Fibroblast of lung (primary cell): ENCODE data around the gene BCKDK. TPM values are rescaled to one million over a fixed set of nuclear protein-coding genes. Genes with fewer than 3 reads are reported as not detected.

ENCODE experiments used
- DNase-seq, 2 donors: peaks; one replicate each; pipeline versions ENCODE4 v3.0.0 to v3.0.0-alpha.2; 2010; ENCODE audit warnings: low read depth in 2 of 2
- H2AFZ ChIP-seq: 2 replicates; pipeline ENCODE4 v1.5.1; 2012; ENCODE audit warnings: low read length, control low read depth, inconsistent platforms
- H3K27ac ChIP-seq: 2 replicates; pipeline ENCODE4 v1.5.1; 2011; ENCODE audit warnings: low read length, control low read depth; ENCODE audit not compliant: insufficient read depth
- H3K27me3 ChIP-seq: 2 replicates; pipeline ENCODE4 v1.5.1; 2011; ENCODE audit warnings: mild to moderate bottlenecking, low read length; ENCODE audit not compliant: control insufficient read depth, insufficient read depth
- H3K36me3 ChIP-seq: 2 replicates; pipeline ENCODE4 v1.5.1; 2011; ENCODE audit warnings: low read length; ENCODE audit not compliant: control insufficient read depth, insufficient read depth
- H3K4me1 ChIP-seq: 2 replicates; pipeline ENCODE4 v1.5.1; 2011; ENCODE audit warnings: low read length; ENCODE audit not compliant: control insufficient read depth, insufficient read depth; ENCODE audit errors: extremely low read depth
- H3K4me2 ChIP-seq: 2 replicates; pipeline ENCODE4 v1.5.1; 2011; ENCODE audit warnings: low read length, control low read depth; ENCODE audit not compliant: insufficient read depth; ENCODE audit errors: extremely low read depth
- H3K4me3 ChIP-seq, 4 experiments: fragments of 200-600 bp in 1 of 4; sonication (generic) in 1 of 4; replicated peaks in 1 of 4; 2 replicates each; pipeline ENCODE4 v1.5.1; 2011 to 2016; ENCODE audit warnings: low read length in 4 of 4, low read depth in 3 of 4, mild to moderate bottlenecking in 3 of 4, control low read depth in 2 of 4, inconsistent platforms in 1 of 4, mixed read lengths in 1 of 4; ENCODE audit not compliant: insufficient read depth in 1 of 4; ENCODE audit errors: control extremely low read depth in 1 of 4
- H3K79me2 ChIP-seq: 2 replicates; pipeline ENCODE4 v1.5.1; 2012; ENCODE audit warnings: mild to moderate bottlenecking, low read length, inconsistent platforms; ENCODE audit not compliant: control insufficient read depth, insufficient read depth
- H3K9ac ChIP-seq: 2 replicates; pipeline ENCODE4 v1.5.1; 2011; ENCODE audit warnings: mild to moderate bottlenecking, low read length, control low read depth; ENCODE audit not compliant: insufficient read depth
- H3K9me3 ChIP-seq: 2 replicates; pipeline ENCODE4 v1.5.1; 2012; ENCODE audit warnings: low read depth, low read length; ENCODE audit not compliant: control insufficient read depth, insufficient read depth
- H4K20me1 ChIP-seq: 2 replicates; pipeline ENCODE4 v1.5.1; 2011; ENCODE audit warnings: low read length; ENCODE audit not compliant: control insufficient read depth, insufficient read depth; ENCODE audit errors: extremely low read depth
- EZH2 ChIP-seq: IDR thresholded peaks from 2 replicates; pipeline ENCODE4 v1.5.1; 2012; ENCODE audit warnings: low read length, control low read depth, mild to moderate bottlenecking; ENCODE audit errors: missing control alignments
- polyA plus RNA-seq, 2 donors: library from polyadenylated mRNA; depleted of rRNA in 1 of 2; stranded (reverse) in 1 of 2; unstranded in 1 of 2; fragments of >200 nt; gene quantifications; 2 replicates each; pipeline ENCODE4 v1.2.1, GENCODE V29; 2011 to 2012; ENCODE audit warnings: missing spikeins in 1 of 2
- total RNA-seq: library from RNA; depleted of rRNA; stranded (reverse); fragments of >200 nt; gene quantifications from 2 replicates; pipeline ENCODE4 v1.2.1, GENCODE V29; 2014
- TF ChIP-seq, protein P1 (sequence below), 2 donors: IDR thresholded peaks in 1 of 2; conservative IDR thresholded peaks in 1 of 2; 1 replicate in 1 of 2; 2 replicates in 1 of 2; pipeline ENCODE4 v1.5.1; 2011 to 2012; ENCODE audit warnings: low read length in 2 of 2, control low read depth in 1 of 2, inconsistent platforms in 1 of 2, low read depth in 1 of 2, mild to moderate bottlenecking in 1 of 2

BCKDK gene
- total and polyA plus RNA-seq, 2 donors (not counting 1 experiment from before 2014, with no cell fraction given), result 18.5 to 34.8 TPM

DNA sequence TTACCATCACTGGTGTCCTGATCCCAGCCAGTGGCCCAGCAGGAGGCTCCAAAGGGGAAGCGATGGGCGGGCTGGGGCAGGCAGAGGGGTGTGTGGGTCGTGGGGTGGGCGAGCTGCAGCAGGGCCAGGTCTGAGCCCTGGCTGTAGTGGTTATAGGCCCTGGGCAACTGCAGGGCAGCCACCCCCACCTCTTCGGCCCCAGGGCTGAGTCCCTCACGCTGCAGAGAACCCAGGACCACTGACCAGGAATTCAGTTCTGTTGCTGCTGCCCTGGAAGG lies 21.6 kb upstream of the BCKDK start:
- Histone ChIP-seq H3K79me2 (peaks cover 4% of the 10 kb centered on the region), H4K20me1 (no peaks in the 10 kb centered on the region), H3K4me1 (no peaks in the 10 kb centered on the region), H3K4me2 (no peak overlapping the region), H3K9me3 (no peaks in the 10 kb centered on the region), H2AFZ (no peak overlapping the region), H3K36me3 (peaks cover 21% of the 10 kb centered on the region), H3K4me3 (no peak overlapping the region), H3K9ac (no peak overlapping the region), H3K27ac (no peak overlapping the region), H3K27me3 (no peaks in the 10 kb centered on the region)
- no peak for DNase-seq
- TF ChIP-seq, protein P1, sequence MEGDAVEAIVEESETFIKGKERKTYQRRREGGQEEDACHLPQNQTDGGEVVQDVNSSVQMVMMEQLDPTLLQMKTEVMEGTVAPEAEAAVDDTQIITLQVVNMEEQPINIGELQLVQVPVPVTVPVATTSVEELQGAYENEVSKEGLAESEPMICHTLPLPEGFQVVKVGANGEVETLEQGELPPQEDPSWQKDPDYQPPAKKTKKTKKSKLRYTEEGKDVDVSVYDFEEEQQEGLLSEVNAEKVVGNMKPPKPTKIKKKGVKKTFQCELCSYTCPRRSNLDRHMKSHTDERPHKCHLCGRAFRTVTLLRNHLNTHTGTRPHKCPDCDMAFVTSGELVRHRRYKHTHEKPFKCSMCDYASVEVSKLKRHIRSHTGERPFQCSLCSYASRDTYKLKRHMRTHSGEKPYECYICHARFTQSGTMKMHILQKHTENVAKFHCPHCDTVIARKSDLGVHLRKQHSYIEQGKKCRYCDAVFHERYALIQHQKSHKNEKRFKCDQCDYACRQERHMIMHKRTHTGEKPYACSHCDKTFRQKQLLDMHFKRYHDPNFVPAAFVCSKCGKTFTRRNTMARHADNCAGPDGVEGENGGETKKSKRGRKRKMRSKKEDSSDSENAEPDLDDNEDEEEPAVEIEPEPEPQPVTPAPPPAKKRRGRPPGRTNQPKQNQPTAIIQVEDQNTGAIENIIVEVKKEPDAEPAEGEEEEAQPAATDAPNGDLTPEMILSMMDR (conservative IDR thresholded peaks at IDR 0.05 in 1 of 2, IDR thresholded peaks at IDR 0.05 in 1 of 2; ENCODE audit: low read depth in 1 of 2, low read length in 2 of 2), result no peak
- no peak for TF ChIP-seq EZH2

DNA sequence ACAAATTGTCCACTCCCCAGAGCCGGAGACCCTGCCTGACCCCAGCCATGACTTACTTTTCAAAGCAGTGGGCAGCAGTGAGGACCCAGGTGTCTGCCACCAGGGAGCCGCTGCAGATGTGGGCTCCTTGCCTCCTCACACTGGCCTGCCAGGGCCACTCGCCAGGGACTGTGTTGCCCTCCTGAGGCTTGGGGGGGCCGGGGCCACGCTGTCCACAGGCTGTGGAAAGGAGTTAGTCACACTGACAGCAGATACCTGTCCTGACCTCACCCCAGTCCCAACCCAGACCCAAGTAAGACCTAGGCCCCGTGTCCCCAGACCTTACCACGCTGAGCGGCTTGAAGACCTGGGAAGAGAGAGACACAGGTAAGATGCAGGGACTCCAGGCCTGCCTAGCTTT lies 20.7 kb upstream of the BCKDK start:
- H3K4me1 ChIP-seq, result peaks cover 2% of the 10 kb centered on the region
- TF ChIP-seq, protein P1 (conservative IDR thresholded peaks at IDR 0.05 in 1 of 2, IDR thresholded peaks at IDR 0.05 in 1 of 2; ENCODE audit: low read depth in 1 of 2, low read length in 2 of 2), result no peak
- TF ChIP-seq EZH2, result no peak
- H3K9me3 ChIP-seq, result no peaks in the 10 kb centered on the region
- H3K4me2 ChIP-seq, result no peak overlapping the region
- no peak overlapping the region for H3K4me3 ChIP-seq
- no peak for DNase-seq
- no peak overlapping the region for H3K9ac ChIP-seq
- no peak overlapping the region for H2AFZ ChIP-seq
- peaks cover 23% of the 10 kb centered on the region for H3K36me3 ChIP-seq
- no peaks in the 10 kb centered on the region for H4K20me1 ChIP-seq
- peaks cover 7% of the 10 kb centered on the region for H3K79me2 ChIP-seq
- H3K27ac ChIP-seq, result no peak overlapping the region
- H3K27me3 ChIP-seq, result no peaks in the 10 kb centered on the region

DNA sequence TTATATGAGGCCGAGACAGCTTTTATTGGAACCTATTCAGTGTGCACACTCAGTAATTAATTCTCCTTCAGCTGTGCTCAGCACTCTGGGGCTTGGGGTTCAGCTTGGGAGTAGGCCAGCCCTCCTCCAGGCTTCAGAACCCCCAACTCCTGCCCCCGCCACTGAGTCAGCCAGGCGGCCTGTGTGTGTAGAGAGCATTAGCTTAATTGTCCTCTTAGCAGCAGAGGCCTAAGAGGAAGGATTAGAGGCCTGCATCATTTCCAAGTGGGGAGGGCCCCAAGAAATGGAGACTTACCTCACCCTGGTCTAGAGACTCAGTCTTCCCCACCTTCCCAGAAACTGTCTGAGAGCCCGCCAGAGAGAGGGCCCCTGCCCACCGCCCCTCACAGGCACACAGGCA lies 20.2 kb upstream of the BCKDK start:
- TF ChIP-seq, protein P1 (conservative IDR thresholded peaks at IDR 0.05 in 1 of 2, IDR thresholded peaks at IDR 0.05 in 1 of 2; ENCODE audit: low read depth in 1 of 2, low read length in 2 of 2), result no peak
- no peak for TF ChIP-seq EZH2
- Histone ChIP-seq H3K36me3 (peaks cover 22% of the 10 kb centered on the region), H2AFZ (no peak overlapping the region), H3K9me3 (no peaks in the 10 kb centered on the region), H3K4me3 (no peak overlapping the region), H3K4me2 (no peak overlapping the region), H3K27me3 (no peaks in the 10 kb centered on the region), H3K4me1 (peaks cover 3% of the 10 kb centered on the region), H3K27ac (no peak overlapping the region), H4K20me1 (no peaks in the 10 kb centered on the region), H3K79me2 (peaks cover 11% of the 10 kb centered on the region), H3K9ac (no peak overlapping the region)
- DNase-seq, result no peak
